Caki2 (cell line): ENCODE results near the gene PTPRD. TPM values are rescaled to one million over a fixed set of nuclear protein-coding genes. Genes with fewer than 3 reads are reported as not detected.

Experiments used
- DNase-seq: peaks from one replicate; pipeline ENCODE4 v3.0.0-alpha.2; 2015; ENCODE audit warnings: low read depth
- in situ Hi-C: cut with HindIII; loops from 2 replicates; pipeline ENCODE4 v1.10.0; 2016; ENCODE audit warnings: low sequenced_read_pairs, low pct_unique_long_range_greater_than_20kb, mixed read lengths
- total RNA-seq: library from RNA; depleted of rRNA; stranded (reverse); fragments of >200 nt; shearing (Covaris generic); gene quantifications from 2 replicates; pipeline ENCODE4 v1.2.3, GENCODE V29; 2014; ENCODE audit warnings: low replicate concordance

The PTPRD gene
- total RNA-seq, 1 experiment from 2014 or later, result 1.1 TPM

DNA sequence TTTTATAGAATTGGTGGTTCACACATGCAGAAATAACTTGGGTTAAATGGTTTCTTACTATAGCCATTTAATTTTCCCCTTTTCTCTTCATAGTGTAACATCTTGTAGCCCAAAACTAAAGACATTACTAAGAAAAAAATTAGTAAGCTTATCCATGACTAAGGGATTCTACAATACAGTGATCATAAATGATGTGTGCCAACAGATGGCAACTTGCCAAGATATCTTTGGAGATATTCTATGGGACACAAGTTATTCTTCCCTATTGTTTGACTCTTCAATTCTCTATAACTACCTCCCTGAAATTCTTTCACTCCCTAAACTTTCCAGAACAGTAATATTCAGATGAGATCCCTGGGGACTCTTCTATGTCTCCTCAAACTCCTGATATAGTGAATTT, 580.6 kb downstream of the PTPRD start:
- in situ Hi-C loops, result no loop called here
- no peak for DNase-seq

DNA sequence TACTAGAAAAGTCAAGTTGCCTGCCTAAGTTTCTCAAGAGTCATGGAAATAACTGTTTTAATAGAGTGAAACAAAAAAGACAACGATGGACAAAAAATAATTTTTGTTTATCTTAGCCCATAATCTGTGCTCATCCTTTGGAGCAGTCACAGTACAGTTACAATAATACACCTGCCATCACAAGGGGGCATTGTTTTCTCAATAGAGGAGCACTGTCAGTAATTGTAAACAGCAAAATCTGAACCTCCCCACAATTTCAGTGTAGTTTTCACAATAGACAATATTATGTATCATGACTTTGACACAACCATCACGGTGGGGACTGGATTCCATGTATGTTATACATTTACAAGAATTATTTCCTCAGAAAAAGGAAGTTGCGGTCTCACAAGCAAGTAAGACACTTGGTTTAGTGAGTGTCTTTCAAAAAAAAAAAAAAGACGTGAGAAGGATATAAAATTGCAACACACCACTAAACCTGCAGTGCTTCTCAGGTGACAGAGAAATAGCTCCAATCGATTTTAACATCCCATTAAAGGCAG, 586.3 kb downstream of the PTPRD start:
- in situ Hi-C loops, result no loop called here

GRCh38 chr9:10015755-10016154, 597.0 kb downstream of the PTPRD start:
- no peak for DNase-seq
- in situ Hi-C loops, result no loop called here

More for the DNA sequence above, 586.3 kb downstream of the PTPRD start:
- DNase-seq, result no peak

- no peak for DNase-seq
- in situ Hi-C loops, result no loop called here
Measured at GRCh38 chr9:10014889-10015288, 597.9 kb downstream of the PTPRD start.

DNA sequence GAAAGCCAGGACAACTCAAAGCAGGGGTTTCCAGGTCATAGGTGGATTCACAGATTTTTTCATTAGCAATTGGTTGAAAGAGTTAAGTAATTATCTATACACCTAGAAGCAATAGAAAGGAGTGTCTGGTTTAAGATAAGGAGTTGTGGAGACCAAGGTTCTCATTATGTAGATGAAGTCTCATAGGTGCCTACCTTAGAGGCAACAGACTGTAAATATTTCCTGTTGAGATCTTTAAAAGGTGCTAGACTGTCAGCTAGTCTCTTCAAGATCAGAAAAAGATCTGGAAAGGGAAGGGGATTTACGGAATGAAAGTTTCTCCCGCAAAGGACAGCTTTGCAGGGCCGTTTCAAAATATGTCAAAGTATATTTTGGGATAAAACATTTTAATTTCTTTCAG, 603.4 kb downstream of the PTPRD start:
- in situ Hi-C loops, result no loop called here
- DNase-seq, result no peak

- DNase-seq, result no peak
- in situ Hi-C loops, result no loop called here
Measured at GRCh38 chr9:10008101-10008799, 604.6 kb downstream of the PTPRD start.

GRCh38 chr9:10007356-10007755, 605.4 kb downstream of the PTPRD start:
- DNase-seq, result no peak
- in situ Hi-C loops, result no loop called here

GRCh38 chr9:10005206-10005605, 607.6 kb downstream of the PTPRD start:
- in situ Hi-C loops, result no loop called here
- no peak for DNase-seq

DNA sequence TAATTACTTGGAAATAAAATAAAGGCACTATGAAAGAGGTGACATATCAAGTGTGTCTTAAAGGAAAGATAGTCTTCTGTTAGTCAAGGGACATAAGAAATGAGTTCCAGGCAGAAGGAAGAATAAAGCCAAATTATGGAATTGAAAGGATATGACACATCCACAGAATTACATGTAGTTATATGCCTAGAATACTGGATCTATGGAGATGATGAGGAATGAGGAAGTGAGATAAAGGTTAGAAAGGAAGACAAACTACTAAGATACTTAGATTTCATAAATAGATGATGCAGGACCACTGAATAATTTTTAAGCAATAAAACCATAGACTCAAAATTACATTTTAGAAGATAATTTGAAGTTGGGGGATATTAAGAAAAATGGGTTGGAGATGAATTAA, 609.8 kb downstream of the PTPRD start:
- no peak for DNase-seq
- in situ Hi-C loops, result no loop called here

DNA sequence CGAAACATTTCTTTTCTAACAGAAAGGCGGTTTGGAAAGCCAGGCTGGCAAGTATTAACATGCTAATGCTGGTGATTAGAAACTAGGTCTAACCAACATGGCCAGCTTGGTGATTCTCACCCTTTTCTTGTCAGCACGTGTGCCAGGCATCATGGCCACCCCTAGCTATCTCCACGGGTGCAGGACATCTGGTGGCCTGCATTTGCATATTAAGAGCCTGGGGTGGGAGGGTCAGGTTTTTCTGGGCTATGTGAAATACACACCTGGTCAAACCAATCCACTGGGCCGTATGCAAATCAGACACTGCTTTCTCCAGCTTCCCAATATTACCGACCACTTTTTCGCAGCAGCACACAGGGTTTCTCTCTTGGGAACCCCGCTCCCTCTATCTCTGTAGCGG, 612.1 kb downstream of the PTPRD start:
- in situ Hi-C loops, result no loop called here
- no peak for DNase-seq

- DNase-seq, result no peak
- in situ Hi-C loops, result no loop called here
Measured at GRCh38 chr9:9998491-9999287, 614.1 kb downstream of the PTPRD start.

- no peak for DNase-seq
- in situ Hi-C loops, result no loop called here
Measured at GRCh38 chr9:9997585-9997984, 615.2 kb downstream of the PTPRD start.

DNA sequence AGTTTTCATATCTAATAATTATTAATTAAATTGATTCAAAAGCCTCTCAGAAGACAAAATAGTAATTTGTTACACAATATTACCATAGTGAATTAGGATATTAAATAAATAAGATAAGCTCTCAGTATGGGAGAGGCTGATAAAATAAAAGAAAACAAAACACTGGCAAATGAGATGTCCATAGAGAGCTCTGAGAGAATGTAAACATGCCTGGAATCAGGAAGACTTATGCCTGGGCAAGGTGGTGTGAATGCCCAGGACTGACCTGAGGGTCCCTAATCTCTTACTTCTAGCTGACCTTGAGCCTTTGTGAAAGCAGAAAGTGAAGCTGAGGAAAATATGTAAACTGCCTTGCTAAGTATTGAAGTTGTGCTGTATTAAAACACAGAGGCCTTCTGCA, 616.5 kb downstream of the PTPRD start:
- in situ Hi-C loops, result no loop called here

GRCh38 chr9:9992936-9993335, 619.9 kb downstream of the PTPRD start:
- DNase-seq, result no peak
- in situ Hi-C loops, result no loop called here

More for the DNA sequence above, 616.5 kb downstream of the PTPRD start:
- no peak for DNase-seq

- DNase-seq, result no peak
- in situ Hi-C loops, result no loop called here
Measured at GRCh38 chr9:9973062-9973461, 639.7 kb downstream of the PTPRD start.

GRCh38 chr9:9970514-9970913, 642.3 kb downstream of the PTPRD start:
- DNase-seq, result no peak
- in situ Hi-C loops, result no loop called here

GRCh38 chr9:9963841-9964240, 649.0 kb downstream of the PTPRD start:
- no peak for DNase-seq
- in situ Hi-C loops, result no loop called here

- in situ Hi-C loops, result no loop called here
- DNase-seq, result no peak
Measured at GRCh38 chr9:9961934-9962333, 650.9 kb downstream of the PTPRD start.

GRCh38 chr9:9961487-9961886, 651.3 kb downstream of the PTPRD start:
- in situ Hi-C loops, result no loop called here
- no peak for DNase-seq
